Activated CD8-positive, alpha-beta memory T cell treated with anti-CD3 and anti-CD28 coated beads for 1 hour (primary cell): Measurements from ENCODE around the gene AHCYL1.

Experiments used
- DNase-seq, 2 donors: peaks; one replicate each; pipeline ENCODE4 v3.0.0-alpha.2; 2020; ENCODE audit warnings: low read depth in 1 of 2; ENCODE audit errors: extremely low read depth in 1 of 2

Gene AHCYL1

GRCh38 chr1:110059133-110059863, 74.7 kb downstream of the AHCYL1 start:
- DNase-seq = no peak

- DNase-seq = peak; percentile 24 to 59
These were observed 75.6 kb downstream of the AHCYL1 start for GRCh38 chr1:110060034-110060661.

DNA sequence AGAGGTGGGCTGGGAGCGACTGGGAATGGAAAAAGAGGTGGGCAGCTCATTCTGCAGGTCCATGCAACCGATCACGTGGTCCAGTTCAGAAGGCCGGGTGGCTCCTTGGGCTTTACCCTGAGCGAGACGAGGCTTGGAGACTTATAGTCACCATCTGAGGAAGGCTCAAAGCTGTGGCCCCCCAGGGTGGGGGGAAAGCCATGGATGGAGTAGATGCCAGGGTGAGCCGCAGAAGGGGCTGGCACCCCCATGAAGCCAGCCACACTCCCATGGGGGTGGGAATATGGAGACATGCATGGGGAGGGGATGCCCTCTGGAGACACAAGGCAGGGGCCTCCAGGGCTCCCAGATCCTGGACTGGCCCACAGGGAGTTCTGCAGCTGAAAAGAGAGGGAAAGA, 76.1 kb downstream of the AHCYL1 start:
- no peak for DNase-seq

DNA sequence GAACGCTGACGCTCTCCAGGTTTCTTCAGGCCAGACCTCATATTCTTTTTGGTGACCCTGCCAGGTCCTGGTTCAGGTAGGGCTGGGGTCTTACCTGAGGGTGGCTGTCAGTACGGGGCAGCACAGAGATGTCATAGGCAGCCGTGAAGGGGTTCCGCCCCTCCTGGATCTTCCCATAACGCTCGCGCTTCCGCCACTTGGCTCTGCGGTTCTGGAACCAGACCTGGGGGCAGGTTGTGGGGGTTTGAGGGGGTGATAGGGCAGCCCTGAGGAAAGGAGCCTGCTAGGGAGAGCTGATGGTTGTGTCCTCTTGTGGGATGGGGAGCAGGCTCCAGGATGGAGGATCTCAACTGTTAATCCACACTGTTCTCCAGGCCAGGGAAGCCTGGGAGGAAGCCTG, 76.8 kb downstream of the AHCYL1 start:
- no peak for DNase-seq

GRCh38 chr1:110062612-110063011, 78.0 kb downstream of the AHCYL1 start:
- no peak for DNase-seq

DNA sequence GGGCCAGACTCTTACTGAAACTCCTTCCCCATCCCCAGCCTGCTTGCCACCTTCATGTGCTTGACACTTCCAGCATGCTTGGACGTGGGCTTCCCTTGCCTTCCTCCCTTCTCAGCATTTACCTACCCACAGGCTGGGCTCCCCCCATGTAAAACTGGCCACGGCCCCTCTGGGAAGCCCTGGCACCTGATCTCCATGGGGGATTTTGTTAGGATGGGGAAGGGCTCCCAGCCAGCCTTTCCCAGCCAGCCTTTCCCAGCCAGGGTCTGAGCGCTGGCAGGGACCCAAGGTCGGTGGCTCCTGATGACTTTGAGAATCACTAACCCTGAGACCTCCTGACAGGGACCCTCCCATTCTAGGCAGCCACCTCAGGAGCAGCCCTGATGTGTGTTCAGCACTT, 79.2 kb downstream of the AHCYL1 start:
- DNase-seq = no peak

GRCh38 chr1:110064576-110065337, 80.2 kb downstream of the AHCYL1 start:
- DNase-seq = no peak

DNA sequence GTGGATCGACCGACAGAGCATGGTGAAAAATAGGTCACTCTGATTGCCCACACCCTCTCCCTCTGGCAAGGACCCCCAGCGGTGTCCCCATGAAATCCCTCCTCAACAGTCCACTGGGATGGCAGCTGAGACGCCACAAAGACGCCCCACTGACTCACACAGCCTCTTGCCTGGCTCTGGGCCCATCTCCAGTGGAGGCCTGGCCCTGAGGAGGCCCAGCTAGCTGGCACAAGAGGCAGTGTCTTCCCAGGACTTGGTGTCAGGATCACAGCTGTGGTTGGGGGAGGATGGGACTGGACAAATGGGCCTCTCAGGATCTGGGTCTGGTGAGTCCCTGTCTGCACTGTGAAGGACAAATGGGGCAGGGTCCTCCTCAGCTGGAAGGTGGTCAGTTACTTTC, 81.3 kb downstream of the AHCYL1 start:
- DNase-seq = no peak

DNA sequence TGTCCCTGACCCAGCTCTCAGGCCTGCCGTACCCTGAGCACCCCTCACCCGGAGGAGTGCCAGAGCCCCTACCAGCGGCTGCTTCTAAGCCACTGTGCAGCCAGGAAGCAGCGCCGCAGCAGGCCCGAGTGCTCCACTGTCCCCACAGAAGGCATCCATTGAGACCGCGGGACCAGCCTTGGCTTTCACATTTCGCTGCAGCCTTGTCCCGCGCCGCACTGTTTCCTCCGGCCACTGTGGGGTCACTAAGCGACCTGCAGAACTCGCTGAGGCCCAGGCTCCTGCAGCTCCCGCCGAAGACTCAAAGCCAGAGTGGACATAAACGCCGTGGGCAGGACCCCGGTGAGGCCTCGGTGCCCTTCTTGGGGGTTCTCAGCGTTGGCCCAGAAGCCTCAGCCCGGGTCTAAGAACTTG, 82.9 kb downstream of the AHCYL1 start:
- no peak for DNase-seq

- DNase-seq = no peak
These were observed 83.5 kb downstream of the AHCYL1 start for GRCh38 chr1:110067893-110068645.

DNA sequence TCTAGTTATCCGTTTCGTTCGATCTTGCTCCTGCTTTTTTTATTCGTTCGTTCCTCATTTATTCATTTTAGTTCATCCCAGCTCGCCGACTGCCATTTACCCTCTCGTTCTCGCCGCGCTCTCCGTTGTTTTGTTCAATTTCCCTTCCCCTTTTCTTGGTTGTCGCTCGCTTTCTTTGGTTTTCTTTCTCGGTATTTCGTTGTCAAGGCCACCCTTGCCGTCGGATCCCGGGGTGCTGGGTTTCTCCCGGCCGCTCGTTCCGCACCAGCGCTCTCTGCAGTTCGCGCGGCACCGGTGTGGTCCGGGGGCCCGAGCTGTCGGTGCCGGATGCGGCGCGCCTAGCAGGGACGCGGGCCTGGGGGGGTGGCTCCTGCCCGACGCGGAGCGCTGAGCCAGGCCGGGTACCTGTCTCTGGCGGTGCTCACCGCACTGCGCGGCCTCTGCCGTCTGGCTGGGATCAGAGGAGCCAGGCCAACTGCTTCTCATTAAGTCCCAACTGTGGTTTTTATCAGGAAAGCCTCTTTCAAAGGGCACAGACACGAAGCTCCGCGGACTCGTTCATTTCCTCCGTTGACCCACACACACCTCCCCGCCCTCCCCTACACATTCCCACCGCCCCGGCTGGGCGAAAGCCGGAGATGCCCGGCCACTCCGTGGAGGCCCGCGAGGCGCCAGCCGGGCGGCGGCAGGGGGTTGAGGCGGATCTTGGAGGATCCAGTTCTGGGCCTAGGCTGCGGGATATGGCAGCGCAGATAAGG, 84.3 kb downstream of the AHCYL1 start:
- no peak for DNase-seq

DNA sequence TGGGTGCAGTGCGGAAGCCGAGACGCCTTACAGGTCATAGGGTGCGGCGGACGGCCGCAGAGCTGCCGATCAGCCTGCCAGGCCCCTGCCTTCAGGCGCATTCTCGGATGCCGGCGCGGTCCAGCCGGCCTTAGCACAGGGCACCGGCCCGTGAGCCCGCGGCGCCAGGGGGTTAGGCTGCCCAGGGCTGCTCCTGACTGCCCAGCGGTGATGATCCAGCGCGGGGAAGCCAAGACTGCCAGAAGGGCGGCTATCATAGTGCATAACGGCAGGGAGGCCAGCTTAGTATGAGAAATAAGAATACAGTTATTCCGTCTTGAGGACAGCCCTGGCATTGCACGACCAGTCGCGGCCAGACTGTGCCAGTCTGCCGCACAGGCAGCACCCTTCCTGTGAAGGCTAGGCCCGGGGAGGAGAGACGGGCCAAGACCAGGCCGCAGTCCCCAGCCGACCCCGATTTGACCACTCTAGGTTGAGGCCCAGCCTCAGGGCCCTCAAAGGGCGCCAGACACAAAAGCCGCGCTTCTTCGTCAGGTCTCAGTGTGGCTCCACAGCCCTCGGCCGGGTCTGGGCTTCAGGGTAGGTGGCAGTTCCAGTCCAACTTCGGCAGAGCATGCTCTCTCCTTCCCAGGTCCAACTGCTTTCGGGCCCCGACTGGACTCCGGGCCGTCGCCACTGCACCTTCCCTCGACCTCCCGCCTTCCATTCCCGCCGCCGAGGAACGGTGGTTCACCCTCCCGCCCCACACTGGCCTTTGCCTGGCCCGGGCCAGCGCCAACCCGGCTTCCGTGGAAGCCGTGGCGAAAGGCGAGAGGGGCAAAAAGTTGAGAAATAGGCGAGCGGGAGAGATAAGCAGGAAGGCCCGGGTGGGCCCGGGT, 85.1 kb downstream of the AHCYL1 start:
- no peak for DNase-seq

GRCh38 chr1:110070282-110070669, 85.7 kb downstream of the AHCYL1 start:
- no peak for DNase-seq

DNA sequence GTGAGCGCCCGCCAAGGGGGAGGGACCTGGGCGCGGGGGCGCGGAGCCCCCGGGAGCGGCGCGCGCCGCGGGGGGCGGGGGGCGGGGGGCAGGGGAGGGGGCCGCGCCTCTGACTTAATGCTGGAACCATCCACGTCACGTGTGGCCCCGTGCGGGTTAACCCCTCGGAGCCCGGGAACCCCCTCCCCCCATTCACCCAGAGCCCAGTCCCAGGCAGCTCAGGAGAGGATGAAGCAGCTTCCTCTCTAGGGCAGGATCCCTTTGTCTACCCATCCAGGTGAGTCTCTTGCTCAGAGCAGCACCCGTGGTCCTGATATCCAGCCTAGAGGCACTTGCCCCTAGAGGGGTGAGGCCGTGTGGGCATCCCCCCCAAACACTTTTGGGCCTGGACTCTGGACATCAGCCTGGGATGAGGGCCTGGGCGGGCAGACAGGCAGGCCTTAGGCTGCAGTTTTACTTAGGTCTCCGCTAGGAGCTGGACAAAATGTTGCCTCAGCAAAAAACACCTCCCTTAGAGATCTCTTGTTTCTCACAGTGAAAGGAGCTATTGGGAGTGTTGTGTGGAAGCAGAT, 86.2 kb downstream of the AHCYL1 start, which contains the start of gene ALX3:
ALX3 (minus strand) TSS at position 2 of the 572 bp plus-strand sequence. CDS start 60 bp downstream, outside the sequence.
- no peak for DNase-seq
